NCI-H1436 (cell line): Measurements from ENCODE around the gene DPY19L1.
"Not testable (repeated sequence)": the region's sequence is repeated elsewhere in the genome, so short reads cannot be mapped to it uniquely, and the experiment has no call there.

Experiments
- DNase-seq: peaks from one replicate; lab custom pipeline; 2025; lab: John Stamatoyannopoulos, UW

Gene DPY19L1

DNA sequence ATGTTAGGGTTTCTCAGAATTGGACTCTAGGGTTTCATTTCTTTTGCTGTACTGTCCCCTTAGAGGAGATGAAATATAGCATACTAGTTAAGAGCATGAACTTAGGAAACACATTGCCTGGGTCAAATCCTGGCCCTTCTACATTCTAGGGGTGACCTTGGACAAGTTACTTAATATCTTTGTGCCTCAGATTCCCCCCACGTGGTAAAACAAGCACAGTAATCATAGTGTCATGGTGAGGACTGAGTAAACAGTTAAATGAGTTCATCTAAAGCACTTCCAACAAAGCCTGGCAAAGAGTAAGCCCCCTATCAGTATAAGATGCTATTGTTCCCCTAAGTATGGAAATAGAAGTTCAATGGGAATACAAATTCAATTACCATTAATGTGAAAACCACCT, 5.1 kb downstream of the DPY19L1 start:
- no peak for DNase-seq

DNA sequence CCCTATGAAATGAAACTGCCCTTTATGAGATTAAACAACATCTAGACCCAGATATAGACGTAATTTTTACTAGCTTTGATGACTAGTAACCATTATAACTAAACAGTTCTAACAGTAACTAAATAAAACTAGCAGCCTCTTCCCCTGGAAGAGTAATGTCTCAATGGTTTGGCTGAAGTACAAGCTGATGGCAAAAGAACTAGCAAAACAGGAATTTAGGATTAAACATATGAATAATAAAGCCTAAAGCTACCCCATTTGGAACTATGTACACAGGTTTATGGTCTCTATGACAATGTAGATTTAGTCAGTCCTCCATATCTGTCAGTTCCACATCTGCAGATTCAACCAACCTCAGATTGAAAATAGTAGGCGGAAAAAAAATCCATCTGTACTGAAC, 6.4 kb downstream of the DPY19L1 start:
- no peak for DNase-seq

DNA sequence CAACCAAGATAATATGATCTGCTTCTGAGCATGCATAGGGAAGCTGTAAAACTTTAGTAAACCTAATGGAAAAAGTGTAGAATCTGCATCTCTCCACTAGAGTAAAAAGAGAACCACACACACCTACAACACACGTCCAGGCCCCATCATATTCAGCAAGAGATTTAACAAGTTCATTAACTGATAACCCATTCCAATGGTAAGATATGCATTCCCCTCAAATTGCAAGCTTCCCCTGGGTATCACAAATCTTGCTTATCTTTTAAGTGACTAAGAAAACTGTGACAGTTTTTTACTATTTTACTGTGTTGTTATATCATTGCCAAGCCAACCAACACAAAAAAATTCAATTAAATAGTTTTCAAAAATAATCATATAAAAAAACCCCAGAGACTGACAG, 8.0 kb downstream of the DPY19L1 start:
- DNase-seq, result no peak

DNA sequence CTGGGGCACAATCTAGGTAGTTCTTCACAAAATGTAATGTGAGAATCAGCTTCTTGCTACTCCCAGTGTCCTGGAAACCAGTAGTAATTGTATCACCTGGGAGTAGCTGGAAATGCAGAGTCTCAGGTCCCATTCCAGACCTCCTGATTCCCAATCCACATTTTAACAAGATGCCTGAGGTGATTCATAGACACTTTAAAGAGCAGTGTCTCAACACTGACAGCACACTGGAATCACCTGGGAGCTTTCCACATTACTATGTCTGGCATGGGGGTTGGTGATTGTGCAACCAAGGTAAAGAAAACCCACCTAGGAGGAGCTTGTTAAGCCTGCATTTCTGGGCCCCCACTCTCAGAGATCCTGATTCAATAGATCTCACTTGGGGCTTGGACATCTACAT, 11.1 kb downstream of the DPY19L1 start:
- DNase-seq, result no peak

DNA sequence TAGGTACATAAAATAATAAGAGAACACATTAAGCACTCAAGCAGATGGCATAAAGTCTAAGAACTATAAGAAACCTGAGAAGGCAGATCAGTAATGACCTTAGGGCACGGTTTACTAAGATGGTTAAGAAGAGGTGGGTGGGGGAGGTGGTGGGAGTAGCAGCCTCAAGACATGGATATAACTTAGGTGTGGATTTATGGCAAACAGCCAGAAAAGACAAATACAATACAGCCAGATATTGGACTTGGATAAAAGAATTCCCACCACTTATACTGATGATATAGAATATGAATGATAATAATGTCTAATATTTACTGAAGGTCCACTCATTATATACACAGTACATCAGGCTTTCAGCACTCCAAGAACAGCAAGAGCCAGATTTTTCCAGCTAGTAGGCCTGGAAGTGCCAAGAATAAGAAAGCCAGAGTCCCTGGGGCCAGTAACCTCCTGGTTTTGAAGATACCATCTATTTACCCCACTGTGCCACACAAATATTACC, 11.9 kb downstream of the DPY19L1 start:
- DNase-seq, result no peak

DNA sequence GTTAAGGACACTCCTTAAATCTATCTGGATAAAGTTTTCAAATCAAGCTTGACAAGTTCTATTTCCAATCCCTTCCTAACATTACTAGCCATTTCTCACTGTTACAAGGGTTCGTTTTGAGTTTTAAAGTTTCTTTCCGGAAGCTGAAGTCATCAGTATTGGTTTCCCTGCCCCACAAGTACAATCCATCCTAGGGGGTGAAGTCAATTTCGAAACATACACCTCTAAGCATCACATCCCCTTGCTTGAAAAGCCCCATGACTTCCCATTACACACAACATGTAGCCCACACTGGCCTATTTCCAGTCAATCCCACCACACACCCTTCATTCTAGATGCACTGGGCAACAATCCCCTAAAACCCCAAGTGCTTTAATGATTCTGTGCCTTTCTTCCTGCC, 13.0 kb downstream of the DPY19L1 start:
- no peak for DNase-seq

DNA sequence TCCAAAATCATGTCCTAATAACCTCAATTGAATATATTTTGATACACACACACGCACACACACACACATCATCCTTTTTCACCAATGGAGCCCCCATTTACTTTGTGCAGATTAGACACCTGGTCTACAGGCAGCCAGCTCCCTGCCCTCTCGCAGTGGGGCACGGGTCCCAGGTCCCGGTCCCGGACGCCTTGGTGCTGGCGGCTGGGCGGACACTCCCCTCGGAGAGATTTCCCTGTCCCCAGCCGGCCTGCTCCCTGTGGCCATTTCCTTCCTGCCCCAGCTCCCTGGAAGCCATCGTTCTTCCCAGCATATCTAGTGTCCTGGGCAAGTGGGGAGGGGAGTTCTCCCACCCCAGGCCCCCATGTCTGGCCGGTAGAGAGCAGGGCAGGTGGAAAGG, 14.6 kb downstream of the DPY19L1 start:
- DNase-seq, result no peak

DNA sequence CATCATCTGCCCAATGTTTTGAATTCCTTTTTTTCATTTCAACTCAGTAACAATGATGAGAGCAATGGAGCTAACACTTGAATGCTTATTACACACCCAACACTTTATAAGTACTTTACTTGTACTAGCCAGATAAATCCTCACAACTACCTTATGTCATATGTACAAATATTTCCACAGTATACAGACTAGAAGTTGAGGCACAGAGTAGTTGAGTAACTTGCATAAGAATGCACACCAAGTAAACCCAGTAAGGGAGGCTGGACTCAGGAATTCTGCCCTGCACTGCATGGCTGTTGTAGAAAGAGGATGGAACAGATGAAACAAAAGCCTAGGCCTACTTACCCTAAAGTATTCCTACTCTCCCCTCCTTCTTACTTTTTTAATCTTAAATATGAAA, 15.8 kb downstream of the DPY19L1 start:
- DNase-seq, result no peak

DNA sequence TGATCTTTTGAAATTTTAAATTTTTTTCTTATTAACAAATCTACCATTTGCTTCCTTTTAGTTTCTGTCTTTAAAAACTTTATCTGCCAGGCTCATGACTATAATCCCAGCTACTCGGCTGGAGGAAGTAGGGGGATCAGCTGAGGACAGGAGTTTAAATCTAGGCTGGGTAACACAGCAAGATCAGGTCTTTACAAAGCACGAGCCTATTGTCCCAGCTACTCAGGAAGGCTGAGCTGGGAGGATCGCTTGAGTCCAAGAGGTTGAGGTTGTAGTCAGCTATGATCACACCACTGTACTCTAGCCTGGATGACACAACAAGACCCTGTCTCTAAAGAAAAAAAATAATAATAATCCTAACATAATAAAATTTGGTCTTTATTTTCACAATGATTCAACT, 17.5 kb downstream of the DPY19L1 start:
- DNase-seq, result no peak

DNA sequence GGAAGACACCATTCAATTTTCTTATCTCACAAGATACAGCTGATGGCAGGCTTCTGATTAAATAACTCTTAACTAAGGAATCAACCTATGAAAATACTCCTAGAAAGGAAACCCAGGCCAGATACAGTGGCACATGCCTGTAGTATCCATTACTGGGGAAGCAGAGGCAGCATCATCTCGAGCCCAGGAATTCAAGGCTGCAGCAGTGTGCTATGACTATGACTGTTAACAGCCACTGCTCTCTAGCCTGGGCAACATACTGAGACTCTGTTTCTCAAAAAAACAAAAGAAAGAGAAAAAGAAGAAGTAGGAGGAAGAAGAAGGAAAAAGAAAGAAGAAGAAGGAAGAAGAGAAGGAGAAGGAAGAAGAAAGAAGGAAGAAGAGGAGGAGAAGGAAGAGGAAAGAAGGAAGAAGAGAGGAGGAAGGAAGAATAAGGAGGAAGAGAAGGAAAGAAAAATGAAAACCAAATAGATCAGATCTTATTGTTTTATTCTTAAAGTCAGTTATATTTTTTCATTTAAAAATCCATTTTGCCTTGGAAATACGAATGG, 18.0 kb downstream of the DPY19L1 start:
- no peak for DNase-seq

DNA sequence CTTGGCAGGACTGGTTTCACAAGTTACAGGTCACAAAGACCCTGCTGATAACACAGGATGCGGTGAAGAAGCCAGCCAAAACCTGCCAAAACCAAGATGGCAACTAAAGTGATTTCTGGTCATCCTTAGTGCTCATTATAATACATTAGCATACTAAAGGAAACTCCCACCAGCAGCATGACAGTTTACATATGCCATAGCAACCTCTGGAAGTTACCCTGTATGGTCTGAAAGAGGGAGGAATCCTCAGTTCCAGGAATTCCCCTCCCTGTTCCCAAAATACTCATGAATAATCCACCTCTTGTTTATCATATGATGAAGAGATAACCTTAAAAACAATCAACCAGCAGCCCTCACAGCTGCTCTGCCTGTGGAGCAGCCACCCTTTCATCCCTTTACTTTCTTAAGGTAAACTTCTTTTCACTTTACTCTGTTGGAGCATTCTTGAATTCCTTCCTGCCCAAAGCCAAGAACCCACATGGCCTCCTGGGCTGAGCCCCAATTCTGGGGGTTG, 21.9 kb downstream of the DPY19L1 start:
- DNase-seq, result no peak

DNA sequence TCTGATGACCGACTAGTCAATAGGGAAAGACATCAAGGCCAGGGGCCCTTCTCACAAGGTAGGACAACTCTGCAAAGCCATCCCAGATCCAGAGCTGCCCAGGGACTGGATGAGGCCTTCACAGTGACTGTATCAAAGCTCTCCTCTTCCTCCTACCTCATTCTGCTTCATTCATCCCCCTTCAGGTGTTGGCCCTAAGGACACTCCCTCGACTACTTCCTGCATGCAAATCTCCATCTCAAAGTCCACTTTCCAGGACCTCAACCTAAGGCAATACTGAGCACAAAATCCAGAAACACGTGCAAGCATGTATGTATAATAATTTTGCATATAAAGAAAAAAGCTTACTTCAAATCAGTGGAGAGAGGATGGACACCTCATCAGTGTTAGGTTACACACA, 25.1 kb downstream of the DPY19L1 start:
- no peak for DNase-seq

DNA sequence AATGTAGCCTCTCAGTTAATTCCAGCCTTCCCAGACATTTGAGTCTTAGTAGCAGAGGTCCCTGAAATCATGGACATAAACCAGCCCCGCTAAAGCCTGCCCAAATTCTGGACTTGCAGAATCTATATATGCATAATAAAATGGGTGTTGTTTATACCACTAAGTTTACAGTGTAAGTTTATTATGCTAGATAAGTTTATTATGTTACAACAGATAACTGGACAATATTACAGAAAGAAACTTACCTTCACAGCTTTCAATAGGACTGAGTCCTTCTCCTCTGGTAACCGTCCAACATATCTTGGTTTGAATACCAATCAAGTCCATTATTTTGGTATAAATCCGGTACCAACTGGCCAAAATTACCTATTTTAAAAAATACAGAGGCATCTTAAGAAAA, 26.2 kb downstream of the DPY19L1 start:
- DNase-seq, result no peak

DNA sequence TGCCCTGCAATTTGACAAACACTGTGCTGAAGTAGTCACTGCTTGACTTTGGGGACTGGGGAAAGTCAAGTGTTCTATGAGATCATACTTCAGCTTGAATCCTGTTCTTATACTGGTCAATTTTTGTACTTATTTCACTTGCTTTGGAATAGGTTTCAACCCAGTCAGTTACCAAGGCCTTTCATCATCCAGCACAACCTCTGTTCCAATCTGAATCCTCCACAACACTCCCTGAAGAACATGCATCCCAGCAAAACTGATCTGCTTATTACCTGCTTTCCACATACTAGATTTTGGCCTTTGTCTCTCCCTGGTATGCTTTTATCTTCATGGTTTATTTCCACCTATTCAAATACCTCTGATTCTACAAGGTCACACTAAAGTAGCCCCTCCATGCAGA, 29.5 kb downstream of the DPY19L1 start:
- DNase-seq, result no peak

DNA sequence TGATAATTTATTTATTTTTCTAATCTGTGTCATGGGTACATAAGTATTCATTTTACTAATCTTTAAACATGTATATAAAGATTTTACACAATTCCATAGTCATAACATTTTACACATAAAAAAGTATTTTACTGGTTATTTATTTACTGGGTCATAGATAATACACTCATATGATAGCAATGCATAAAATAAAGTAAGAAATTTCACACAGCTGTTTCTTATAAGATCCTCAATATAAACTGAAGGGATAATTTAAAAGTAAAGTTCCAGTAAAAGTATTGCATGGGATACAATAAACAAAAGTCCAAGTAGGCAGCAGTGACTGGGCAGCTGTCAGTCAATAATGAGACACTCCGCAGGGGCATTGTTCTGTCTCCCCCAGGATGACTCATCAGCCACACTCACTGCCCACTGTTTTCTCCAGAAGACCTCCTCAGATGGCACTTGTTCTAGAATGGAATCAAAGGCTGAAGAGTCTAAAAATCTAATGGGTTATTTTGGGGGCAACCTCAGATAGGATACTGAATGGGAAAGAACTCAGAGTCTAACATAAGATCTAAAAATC, 32.7 kb downstream of the DPY19L1 start:
- no peak for DNase-seq

DNA sequence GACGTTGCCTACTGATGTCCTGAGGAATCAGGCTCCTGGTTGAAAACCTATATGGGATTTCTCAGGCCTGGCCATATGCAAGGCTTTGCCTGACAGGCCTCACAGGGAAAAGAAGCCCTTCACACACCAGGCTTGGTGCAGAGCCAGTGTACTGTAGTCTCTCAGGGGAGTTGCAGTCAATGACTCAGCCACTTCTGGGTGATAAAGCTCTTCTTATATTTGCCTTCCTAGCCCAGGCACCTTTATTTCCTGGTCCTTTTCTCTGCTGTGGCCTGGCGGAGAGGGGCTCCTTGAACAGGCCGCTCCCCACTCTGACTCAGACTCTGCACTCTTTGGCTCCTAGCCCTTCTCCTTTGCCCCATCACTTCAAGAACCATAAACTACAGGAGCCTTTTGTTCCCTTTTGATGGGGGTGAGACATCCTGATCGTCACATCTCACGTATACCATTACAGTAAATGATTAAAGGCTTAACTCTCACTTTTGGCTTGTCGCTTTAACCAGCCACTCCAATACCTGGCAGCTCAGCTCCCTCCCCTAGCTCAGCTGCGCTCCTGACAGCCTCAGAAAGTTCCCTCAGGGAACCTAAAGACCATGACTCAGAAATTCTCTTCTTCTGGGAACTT, 33.5 kb downstream of the DPY19L1 start:
- peak; percentile 86 for DNase-seq

DNA sequence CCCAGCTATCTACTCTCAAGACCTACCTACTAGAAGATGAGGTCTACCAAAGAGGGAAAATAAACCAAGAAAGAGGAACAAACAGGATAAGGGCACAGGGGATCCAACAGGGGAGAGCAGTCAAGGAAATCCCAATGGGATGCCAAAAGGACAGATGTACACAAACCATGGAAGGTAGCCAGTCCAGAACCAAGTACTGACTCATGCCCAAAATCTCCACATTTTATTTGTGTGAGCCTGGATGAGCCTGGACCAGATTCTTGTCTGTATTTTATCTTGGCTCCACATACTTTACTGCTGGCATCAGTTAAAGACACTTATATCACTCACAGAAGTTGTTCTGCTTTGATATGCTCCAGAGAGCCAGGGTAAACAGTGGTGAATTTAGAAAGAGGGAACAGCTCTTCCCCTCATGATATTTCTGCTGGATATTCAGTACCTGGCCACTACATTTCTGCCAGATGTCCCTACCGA, 34.1 kb downstream of the DPY19L1 start:
- DNase-seq, result not testable (repeated sequence)

DNA sequence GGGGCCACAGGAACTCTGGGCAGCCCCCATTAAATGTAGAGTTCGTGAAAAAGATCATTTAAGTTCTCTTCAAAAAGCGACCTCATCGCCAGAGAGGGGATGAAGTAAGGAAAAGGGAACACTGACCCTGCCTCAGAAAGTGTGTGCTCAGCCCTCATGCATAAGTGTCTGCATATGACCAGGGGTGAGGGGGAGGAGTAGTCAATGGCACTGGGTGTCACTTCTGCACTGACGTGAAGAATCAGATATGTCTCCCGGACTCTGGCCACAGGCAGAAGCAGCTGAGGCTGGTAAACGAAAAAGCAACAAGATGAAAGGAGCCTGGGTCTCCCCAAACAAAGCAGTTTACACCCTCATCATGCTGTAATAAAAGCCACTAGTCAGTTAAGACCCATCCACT, 39.0 kb downstream of the DPY19L1 start:
- DNase-seq, result not testable (repeated sequence)

DNA sequence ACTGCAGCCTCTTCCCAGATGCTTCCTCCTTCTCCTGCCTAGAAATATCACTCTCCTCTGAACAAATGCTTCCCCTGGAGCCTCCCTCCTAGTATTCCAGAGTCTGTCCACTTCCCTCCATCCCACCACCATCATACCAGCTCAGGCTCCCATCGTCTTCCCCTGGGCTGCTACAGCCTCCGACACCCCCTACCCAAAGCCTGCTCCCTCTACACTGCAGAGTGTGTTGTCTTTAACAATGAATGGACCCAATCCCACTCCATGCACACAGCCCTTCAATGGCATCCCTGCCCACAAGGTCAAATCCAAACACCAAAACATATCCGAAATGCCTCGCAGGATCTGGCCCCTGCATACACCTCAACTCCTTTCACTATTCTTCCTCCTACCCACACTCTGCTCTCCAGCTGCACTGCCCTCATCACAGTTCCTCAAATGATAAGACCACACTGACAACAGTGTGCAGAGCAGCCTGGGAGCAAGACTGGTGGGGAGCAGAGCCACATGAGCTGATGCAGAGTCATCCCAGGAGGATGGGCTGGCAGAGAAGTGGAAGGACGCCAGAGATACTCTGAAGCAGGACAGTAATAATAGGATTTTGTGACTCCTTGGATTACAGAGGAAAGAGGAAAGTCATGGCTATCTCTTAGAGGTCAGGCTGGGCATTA, 40.7 kb downstream of the DPY19L1 start:
- DNase-seq, result not testable (repeated sequence)

DNA sequence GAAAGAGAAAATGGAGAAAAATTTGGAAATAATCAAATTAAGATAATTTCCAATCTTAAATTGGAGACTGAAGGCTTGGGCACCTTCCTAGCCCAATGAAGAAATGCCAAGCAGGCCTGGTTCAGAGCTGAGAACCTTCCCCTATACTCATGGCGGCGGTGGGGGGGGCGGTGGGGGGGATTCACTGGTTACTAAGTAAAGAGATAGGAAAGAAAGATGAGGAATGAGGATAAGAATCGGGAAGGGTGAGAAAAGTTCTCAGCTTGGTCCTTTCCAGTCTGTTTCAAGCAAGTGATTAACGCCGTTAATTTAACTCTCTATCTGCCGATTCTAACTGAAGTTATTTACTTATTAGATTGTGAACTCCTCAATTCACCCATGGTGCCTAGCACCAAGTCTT, 41.5 kb downstream of the DPY19L1 start:
- DNase-seq, result no peak

DNA sequence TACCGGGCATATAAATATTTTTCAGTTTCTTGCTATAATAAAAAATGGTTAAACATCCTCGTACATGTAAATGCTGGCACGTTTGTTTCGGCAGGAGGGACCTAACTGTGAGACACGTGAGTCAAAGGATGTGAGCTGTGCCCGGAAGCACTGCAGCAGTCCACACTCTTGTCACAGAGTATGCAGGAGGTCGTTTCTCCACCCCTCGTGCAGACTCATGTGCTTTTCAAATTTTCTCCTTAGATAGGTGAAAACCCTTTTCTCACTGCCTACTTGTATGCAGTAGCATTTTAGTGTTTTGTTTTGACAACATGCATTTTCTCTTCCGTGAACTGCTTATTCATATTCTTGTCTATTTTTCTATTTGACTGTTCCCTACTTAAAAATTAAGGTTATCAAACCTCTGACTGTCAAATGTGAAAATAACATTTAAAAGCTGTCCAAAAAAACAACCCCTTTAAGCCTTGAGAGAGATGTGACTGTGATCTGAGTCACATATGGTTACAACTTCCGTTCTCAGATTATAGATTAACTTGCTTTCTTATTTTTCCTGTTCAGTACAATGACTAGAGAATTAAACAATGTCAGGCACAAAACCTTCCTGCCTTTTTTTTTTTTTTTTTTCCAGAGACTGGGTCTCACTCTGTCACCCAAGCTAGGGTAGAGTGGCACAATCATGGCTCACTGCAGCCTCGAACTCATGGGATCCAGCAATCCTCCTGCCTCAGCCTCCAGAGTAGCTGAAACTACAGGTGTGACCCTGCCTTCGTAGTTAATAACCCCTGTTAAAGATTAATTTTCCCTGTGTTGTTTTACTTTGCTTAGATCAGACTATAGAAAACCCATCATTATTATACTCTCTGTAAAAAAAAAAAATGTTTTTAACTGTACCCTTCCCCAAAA, 45.1 kb downstream of the DPY19L1 start:
- no peak for DNase-seq
